Measurements from ENCODE around the gene UBE2D2.

DNA sequence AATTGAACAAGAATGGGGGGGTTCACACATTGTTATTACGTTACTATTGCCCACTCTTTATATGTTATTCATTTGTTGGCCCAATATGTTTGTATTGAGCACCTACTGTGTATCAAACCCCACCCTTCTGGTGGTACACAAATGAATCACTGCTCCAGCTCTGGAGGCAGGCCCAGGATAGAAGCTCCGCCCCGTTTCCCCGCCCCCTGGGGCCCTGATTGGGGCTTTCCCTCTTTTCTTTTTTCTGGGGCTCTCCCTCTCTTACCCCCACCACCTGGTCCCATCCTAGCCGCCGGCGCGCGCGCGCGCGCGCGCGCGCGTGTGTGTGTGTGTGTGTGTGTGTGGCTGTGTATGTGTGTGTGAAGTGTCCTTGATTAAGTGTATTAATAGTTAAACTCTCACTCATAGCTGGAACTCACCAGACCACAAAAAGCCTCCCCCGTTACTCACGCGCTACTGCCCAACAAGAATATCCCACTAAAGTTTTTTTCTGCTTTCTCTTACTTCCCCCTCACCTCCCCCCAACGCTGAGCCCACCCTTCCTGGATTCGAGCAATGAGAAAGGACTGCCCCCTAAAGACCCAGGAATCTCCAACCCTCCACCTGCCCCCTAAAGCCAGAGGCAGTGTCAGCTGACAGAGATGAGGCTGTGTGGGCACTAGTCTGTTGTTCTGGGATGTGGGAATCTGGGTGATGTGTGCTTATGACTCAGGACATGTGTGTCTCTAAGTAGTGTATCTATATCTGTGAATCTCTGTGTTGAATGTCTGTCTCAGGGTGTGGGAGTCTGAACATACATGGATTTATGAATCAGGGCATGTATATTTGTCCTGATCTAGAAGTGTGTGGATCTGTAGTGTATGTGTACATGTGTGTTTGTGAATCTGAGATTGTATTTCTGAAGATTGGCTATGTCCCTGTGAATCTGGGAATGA, 91.0 kb downstream of the UBE2D2 start:
- TF ChIP-seq, protein P1, sequence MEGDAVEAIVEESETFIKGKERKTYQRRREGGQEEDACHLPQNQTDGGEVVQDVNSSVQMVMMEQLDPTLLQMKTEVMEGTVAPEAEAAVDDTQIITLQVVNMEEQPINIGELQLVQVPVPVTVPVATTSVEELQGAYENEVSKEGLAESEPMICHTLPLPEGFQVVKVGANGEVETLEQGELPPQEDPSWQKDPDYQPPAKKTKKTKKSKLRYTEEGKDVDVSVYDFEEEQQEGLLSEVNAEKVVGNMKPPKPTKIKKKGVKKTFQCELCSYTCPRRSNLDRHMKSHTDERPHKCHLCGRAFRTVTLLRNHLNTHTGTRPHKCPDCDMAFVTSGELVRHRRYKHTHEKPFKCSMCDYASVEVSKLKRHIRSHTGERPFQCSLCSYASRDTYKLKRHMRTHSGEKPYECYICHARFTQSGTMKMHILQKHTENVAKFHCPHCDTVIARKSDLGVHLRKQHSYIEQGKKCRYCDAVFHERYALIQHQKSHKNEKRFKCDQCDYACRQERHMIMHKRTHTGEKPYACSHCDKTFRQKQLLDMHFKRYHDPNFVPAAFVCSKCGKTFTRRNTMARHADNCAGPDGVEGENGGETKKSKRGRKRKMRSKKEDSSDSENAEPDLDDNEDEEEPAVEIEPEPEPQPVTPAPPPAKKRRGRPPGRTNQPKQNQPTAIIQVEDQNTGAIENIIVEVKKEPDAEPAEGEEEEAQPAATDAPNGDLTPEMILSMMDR (IDR thresholded peaks at IDR 0.05) = no peak
- no peak for TF ChIP-seq HOXA7 (CRISPR knock-in tag; IDR thresholded peaks at IDR 0.05)
- no peak for TF ChIP-seq MAZ (IDR thresholded peaks at IDR 0.05; ENCODE audit: borderline replicate concordance, low read depth, low read length)
- no peak for TF ChIP-seq POLR2A (IDR thresholded peaks at IDR 0.05; ENCODE audit: low read length)
- TF ChIP-seq MAFK (IDR thresholded peaks at IDR 0.05; ENCODE audit: partially characterized antibody) = no peak
- no peak for TF ChIP-seq RAD21 (conservative IDR thresholded peaks at IDR 0.05 in 1 of 2, IDR thresholded peaks at IDR 0.05 in 1 of 2)
